K562 (cell line): ENCODE results near the gene CEP41. TPM values are rescaled to one million over a fixed set of nuclear protein-coding genes. Genes with fewer than 3 reads are reported as not detected.
"Not testable (repeated sequence)": the region's sequence is repeated elsewhere in the genome, so short reads cannot be mapped to it uniquely, and the experiment has no call there.

Source experiments
- ATAC-seq: fragments of 200-7000 bp; cut with Tn5 transposase; 3 replicates; pipeline ENCODE4 v1.9.1; 2020; ENCODE audit warnings: moderate library complexity
- BruUV-seq: library from RNA; stranded (reverse); fragments of 400-500 nt; replicated peaks from 2 replicates; lab custom pipeline; 2021; lab: Mats Ljungman, UMichigan
- CTCF ChIA-PET: fragments of 300-600 bp; formaldehyde crosslinking; extraction: SDS; loops from one replicate; lab custom pipeline; 2021; ENCODE audit warnings: low intra/inter-chr PET ratio; lab: Yijun Ruan, JAX
- POLR2A ChIA-PET: fragments of 300-600, 350-650 bp; sonication (Branson Sonifier 250); formaldehyde crosslinking; extraction: SDS; loops from one replicate; lab custom pipeline; 2021; ENCODE audit warnings: antibody characterized with exemption, inconsistent platforms; lab: Yijun Ruan, JAX
- DNase-seq, 4 experiments: peaks; one replicate each; pipeline versions ENCODE4 v3.0.0 to v3.0.0-alpha.2; 2011 to 2018; ENCODE audit warnings: low spot score in 3 of 4, mixed read lengths in 3 of 4; ENCODE audit errors: extremely low read depth in 1 of 4
- FAIRE-seq: peaks from 2 replicates; lab custom pipeline; 2011; peaks lifted over from hg19 to GRCh38; lab: Jason Lieb, UNC
- H2AFZ ChIP-seq: 2 replicates; pipeline ENCODE4 v1.6.0; 2011; ENCODE audit warnings: low read depth, low read length, control low read depth, inconsistent platforms
- H3K27ac ChIP-seq: fragments of 200-600 bp; 3 replicates; pipeline ENCODE4 v1.8.0; 2011; ENCODE audit warnings: low read depth, mild to moderate bottlenecking, control low read depth, inconsistent platforms, low read length, moderate library complexity, mixed read lengths; ENCODE audit errors: extremely low read depth
- H3K27me3 ChIP-seq, 2 experiments: fragments of 300-600 bp in 1 of 2; 2 replicates in 1 of 2; 3 replicates in 1 of 2; pipeline versions ENCODE4 v1.6.0 to v1.8.0; 2011; ENCODE audit warnings: inconsistent platforms in 2 of 2, low read length in 2 of 2, mild to moderate bottlenecking in 1 of 2, mixed read lengths in 1 of 2, moderate library complexity in 1 of 2; ENCODE audit not compliant: control insufficient read depth in 2 of 2, insufficient read depth in 2 of 2
- H3K36me3 ChIP-seq: fragments of 300-600 bp; 3 replicates; pipeline ENCODE4 v1.8.0; 2011; ENCODE audit warnings: mild to moderate bottlenecking, low read length, inconsistent platforms; ENCODE audit not compliant: control insufficient read depth, insufficient read depth
- H3K4me1 ChIP-seq, 2 experiments: fragments of 200-600 bp in 1 of 2; replicated peaks in 1 of 2; 2 replicates in 1 of 2; 3 replicates in 1 of 2; pipeline versions ENCODE4 v1.5.1 to v1.8.0; 2011; ENCODE audit warnings: inconsistent platforms in 2 of 2, low read length in 2 of 2, mild to moderate bottlenecking in 1 of 2, mixed read lengths in 1 of 2, moderate library complexity in 1 of 2; ENCODE audit not compliant: control insufficient read depth in 2 of 2, insufficient read depth in 2 of 2
- H3K4me2 ChIP-seq: 2 replicates; pipeline ENCODE4 v1.6.1; 2011; ENCODE audit warnings: low read length, control low read depth, inconsistent platforms, mixed read lengths; ENCODE audit not compliant: insufficient read depth
- H3K4me3 ChIP-seq: fragments of 200-600 bp; sonication (generic), shearing (Covaris generic); 2 replicates; pipeline ENCODE4 v1.5.1; 2016; ENCODE audit warnings: control low read depth, inconsistent platforms
- H3K79me2 ChIP-seq: fragments of 200-600 bp; 3 replicates; pipeline ENCODE4 v1.8.0; 2011; ENCODE audit warnings: low read length, inconsistent platforms; ENCODE audit not compliant: control insufficient read depth, insufficient read depth
- H3K9ac ChIP-seq, 2 experiments: 2 replicates each; pipeline versions ENCODE4 v1.6.0 to v1.6.1; 2011; ENCODE audit warnings: low read depth in 2 of 2, low read length in 2 of 2, control low read depth in 1 of 2, inconsistent platforms in 1 of 2, mild to moderate bottlenecking in 1 of 2, mixed read lengths in 1 of 2; ENCODE audit not compliant: insufficient read depth in 1 of 2
- H3K9me1 ChIP-seq: one replicate; pipeline ENCODE4 v1.6.0; 2011; ENCODE audit warnings: inconsistent platforms, mild to moderate bottlenecking, low read length, moderate library complexity; ENCODE audit not compliant: control insufficient read depth, insufficient read depth
- H3K9me3 ChIP-seq: replicated peaks from 2 replicates; pipeline ENCODE4 v1.5.1; 2011; ENCODE audit warnings: low read depth, low read length, inconsistent platforms; ENCODE audit not compliant: control insufficient read depth, insufficient read depth
- H4K20me1 ChIP-seq: replicated peaks from 2 replicates; pipeline ENCODE4 v1.6.1; 2011; ENCODE audit warnings: low read length, inconsistent platforms, mixed read lengths; ENCODE audit not compliant: control insufficient read depth, insufficient read depth
- CBX3 ChIP-seq, 2 experiments: IDR thresholded peaks; 1 replicate in 1 of 2; 2 replicates in 1 of 2; pipeline ENCODE4 v1.6.1; 2012; ENCODE audit warnings: inconsistent platforms in 2 of 2, low read length in 2 of 2, borderline replicate concordance in 1 of 2, control low read depth in 1 of 2
- CC2D1A ChIP-seq: fragments of 450-650 bp; IDR thresholded peaks from 2 replicates; pipeline ENCODE4 v1.6.1; 2017; ENCODE audit warnings: mild to moderate bottlenecking
- EHMT2 ChIP-seq: fragments of 450-650 bp; IDR thresholded peaks from 2 replicates; pipeline ENCODE4 v1.6.1; 2018; ENCODE audit warnings: antibody characterized with exemption
- TRIM24 ChIP-seq, 2 experiments: fragments of 450-650 bp; IDR thresholded peaks; 2 replicates each; pipeline ENCODE4 v1.6.1; 2016
- TRIM28 ChIP-seq: fragments of 450-650 bp; IDR thresholded peaks from 2 replicates; pipeline ENCODE4 v1.6.1; 2017
- ZEB2 ChIP-seq: fragments of 450-650 bp; IDR thresholded peaks from 2 replicates; pipeline ENCODE4 v1.6.1; 2016
- ZFP36 ChIP-seq: fragments of 150-350 bp; IDR thresholded peaks from 2 replicates; pipeline ENCODE4 v1.6.1; 2018; ENCODE audit warnings: low read length, low read depth; ENCODE audit not compliant: partially characterized antibody
- ZNF280A ChIP-seq: fragments of 450-650 bp; IDR thresholded peaks from 2 replicates; pipeline ENCODE4 v1.6.1; 2018; ENCODE audit warnings: mild to moderate bottlenecking, low read depth; ENCODE audit not compliant: partially characterized antibody
- ZNF431 ChIP-seq: sonication (generic); formaldehyde crosslinking; IDR thresholded peaks from 2 replicates; pipeline ENCODE4 v1.8.0; 2022; ENCODE audit warnings: mild to moderate bottlenecking, missing genetic modification reagents
- ZNF766 ChIP-seq: fragments of 200-800 bp; sonication (Bioruptor generic); conservative IDR thresholded peaks from 2 replicates; pipeline ENCODE4 v1.6.1; 2016; ENCODE audit warnings: missing genetic modification characterization, missing compliant biosample characterization
- WGBS: fragments of 100-300 bp; shearing (Covaris generic); methylation state at CpG from one replicate; pipeline ENCODE4 v1.1.6; 2016; ENCODE audit warnings: low coverage, mixed read lengths; ENCODE audit not compliant: insufficient coverage; ENCODE audit errors: missing lambda C conversion rate; 5-methylcytosine and 5-hydroxymethylcytosine counted together
- in situ Hi-C: fragments of 300-500 bp; cut with MboI; formaldehyde crosslinking; loops from 4 replicates; pipeline ENCODE4 v1.15.0; 2018; ENCODE audit warnings: inconsistent platforms, mixed read lengths
- intact Hi-C: fragments of 100-400 bp; cut with micrococcal nuclease; formaldehyde crosslinking; loops from 2 replicates; pipeline ENCODE4 v1.14.2; 2022
- polyA plus RNA-seq, 8 experiments: library from polyadenylated mRNA; depleted of rRNA in 4 of 8; stranded (reverse) in 5 of 8; unstranded in 3 of 8; fragments of >200 nt; fragmentation: Nextera tagmentation in 2 of 8; fragmentation: Illumina TruSeq in 1 of 8; extraction: Ambion mirVana in 2 of 8; extraction: Trizol in 1 of 8; gene quantifications; 2 replicates each; pipeline versions ENCODE4 v1.2.1 to v1.2.3, GENCODE V29; 2011 to 2014; ENCODE audit warnings: inconsistent platforms in 1 of 8, missing spikeins in 1 of 8
- total RNA-seq, 7 experiments: library from RNA; depleted of rRNA in 6 of 7; stranded (reverse); fragments of >200 nt in 6 of 7; fragmentation: Illumina TruSeq in 2 of 7; extraction: Trizol in 2 of 7; gene quantifications; 2 replicates each; pipeline versions ENCODE4 v1.2.1 to v1.2.3, GENCODE V29; 2011 to 2021; ENCODE audit warnings: low replicate concordance in 1 of 7

CEP41 gene
- total and polyA plus RNA-seq, 9 of the 15 experiments (the other 6 are each of a cell fraction or from before 2014, with no cell fraction given), result 1.5 to 15.5 (median 6.4) TPM

GRCh38 chr7:130376461-130376860 lies 64.4 kb downstream of the CEP41 start:
- H3K27ac ChIP-seq, DNase-seq, in situ Hi-C loops, H3K79me2 ChIP-seq, FAIRE-seq, H3K4me3 ChIP-seq, H3K36me3 ChIP-seq, H3K9ac ChIP-seq, H3K9me3 ChIP-seq, BruUV-seq, intact Hi-C loops, H3K27me3 ChIP-seq, H4K20me1 ChIP-seq, H3K4me2 ChIP-seq, CTCF ChIA-PET, H2AFZ ChIP-seq, H3K9me1 ChIP-seq, ATAC-seq: not testable (repeated sequence)
- peaks cover 18 to 27% of the 10 kb centered on the region in 2 experiments for H3K4me1 ChIP-seq
- peak; percentile 38; the same call in 1 of the 2 replicates for TF ChIP-seq CC2D1A
- peak in 1 of 2 experiments; percentile 54; a peak in 1 of 3 replicates for TF ChIP-seq CBX3 (IDR thresholded peaks at IDR 0.05; ENCODE audit: borderline replicate concordance in 1 of 2, low read length in 2 of 2)
- TF ChIP-seq ZNF431 (CRISPR knock-in tag), result peak; percentile 100
- peak; percentile 87 for TF ChIP-seq ZNF280A
- peak; percentile 39; the same call in 1 of the 2 replicates for TF ChIP-seq ZEB2
- peak; percentile 91 for TF ChIP-seq TRIM28
- TF ChIP-seq ZNF766 (CRISPR knock-in tag), result 0 out of 2 replicates have a peak, but pooled peaks have one; percentile 18
- peak; percentile 33 for TF ChIP-seq ZFP36
- TF ChIP-seq EHMT2, result peak; percentile 45
- TF ChIP-seq TRIM24 (IDR thresholded peaks at IDR 0.05), result peak; percentile 26 to 64; a peak in 3 of 4 replicates
- POLR2A ChIA-PET, result interaction anchor here (0.9 kb wide), 1 partner anchor 18 kb away, joined by 3 read pairs; no protein-coding TSS in a partner anchor
- WGBS, result 0% methylated on average over 1 of the region's 1 CpG
